GM12864 (cell line): ENCODE data around the gene EVL.

ENCODE experiments used
- DNase-seq: peaks from one replicate; pipeline ENCODE4 v3.0.0-alpha.2; 2011; ENCODE audit warnings: low read depth
- H3K4me3 ChIP-seq: 2 replicates; pipeline ENCODE4 v1.5.1; 2011; ENCODE audit warnings: mild to moderate bottlenecking, low read depth, low read length, control low read depth
- CTCF ChIP-seq: IDR thresholded peaks from 2 replicates; pipeline ENCODE4 v1.5.1; 2011; ENCODE audit warnings: low read depth, mild to moderate bottlenecking, moderate library complexity, low read length, control low read depth, inconsistent platforms; ENCODE audit errors: missing control alignments

EVL gene

GRCh38 chr14:100144645-100144995, 79.4 kb downstream of the EVL start:
- H3K4me3 ChIP-seq: no peak overlapping the region
- no peak for TF ChIP-seq CTCF
- DNase-seq: no peak

GRCh38 chr14:100144996-100145646, 79.9 kb downstream of the EVL start:
- TF ChIP-seq CTCF: no peak

GRCh38 chr14:100145682-100146464, 80.7 kb downstream of the EVL start:
- H3K4me3 ChIP-seq: no peak overlapping the region
- no peak for DNase-seq
- no peak for TF ChIP-seq CTCF

More at GRCh38 chr14:100144996-100145646, 79.9 kb downstream of the EVL start:
- H3K4me3 ChIP-seq: no peak overlapping the region
- no peak for DNase-seq

GRCh38 chr14:100146531-100147091, 81.4 kb downstream of the EVL start:
- DNase-seq: no peak
- TF ChIP-seq CTCF: no peak
- H3K4me3 ChIP-seq: no peak overlapping the region

GRCh38 chr14:100147181-100147631, 82.0 kb downstream of the EVL start:
- no peak for DNase-seq
- TF ChIP-seq CTCF: no peak
- no peak overlapping the region for H3K4me3 ChIP-seq

GRCh38 chr14:100147691-100148464, 82.7 kb downstream of the EVL start:
- H3K4me3 ChIP-seq: no peak overlapping the region
- TF ChIP-seq CTCF: no peak
- no peak for DNase-seq
